Astrocyte of the cerebellum (primary cell): ENCODE measurements around the gene RAI14.
A peak's percentile ranks its signal among the peaks of the same experiment; 100 is the strongest.

Source experiments
- DNase-seq: peaks from one replicate; pipeline ENCODE4 v3.0.0-alpha.2; 2011; ENCODE audit warnings: low read depth
- H3K4me3 ChIP-seq: 2 replicates; pipeline ENCODE4 v1.5.1; 2011; ENCODE audit warnings: mild to moderate bottlenecking, low read depth, low read length, moderate library complexity
- CTCF ChIP-seq: IDR thresholded peaks from 2 replicates; pipeline ENCODE4 v1.5.1; 2012; ENCODE audit warnings: low read length, low read depth, moderate library complexity, mild to moderate bottlenecking; ENCODE audit errors: missing control alignments
- in situ Hi-C: cut with HindIII; loops from 2 replicates; pipeline ENCODE4 v1.10.0; 2017; ENCODE audit warnings: low sequenced_read_pairs

The RAI14 gene

GRCh38 chr5:34802834-34803563, 146.9 kb downstream of the RAI14 start:
- in situ Hi-C loops, result no loop called here
- no peak for DNase-seq
- H3K4me3 ChIP-seq, result no peak overlapping the region
- TF ChIP-seq CTCF, result no peak

DNA sequence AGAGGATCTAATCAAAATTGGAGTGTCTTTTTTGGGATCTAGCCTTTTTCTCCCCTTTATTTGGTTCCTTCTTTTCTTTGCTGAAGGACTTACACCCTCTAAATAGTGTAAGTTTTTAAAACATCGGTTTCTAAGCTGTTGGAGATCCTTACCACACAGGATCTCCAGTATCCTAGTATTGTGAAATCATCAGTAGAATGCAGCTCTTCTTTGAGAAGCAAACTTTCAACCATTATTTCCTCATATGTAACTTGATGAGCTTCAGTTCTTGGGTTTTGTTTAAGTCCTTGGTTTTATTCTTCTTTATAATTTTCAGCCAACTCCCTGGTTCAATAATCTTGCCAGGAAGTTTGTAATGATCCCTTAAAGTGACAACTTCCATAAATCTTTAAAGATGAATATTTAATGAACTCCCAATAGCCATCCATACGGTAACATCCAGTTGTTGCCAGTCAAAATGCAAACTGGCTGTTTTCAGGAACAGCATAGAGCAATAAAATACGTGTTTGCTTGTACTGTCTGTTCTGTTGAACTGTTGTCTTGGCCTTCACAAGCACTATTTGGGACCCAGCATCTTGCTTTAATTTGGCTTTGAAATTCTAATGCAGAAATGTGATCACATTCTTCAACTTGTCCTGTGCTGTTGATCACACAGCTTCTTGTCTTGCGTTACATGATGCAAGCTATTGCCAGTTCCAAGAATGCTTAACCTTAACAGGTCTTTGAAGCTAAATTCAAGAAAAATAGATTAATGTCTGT, 148.0 kb downstream of the RAI14 start:
- H3K4me3 ChIP-seq, result no peak overlapping the region
- TF ChIP-seq CTCF, result no peak
- in situ Hi-C loops, result no loop called here
- no peak for DNase-seq

- in situ Hi-C loops, result no loop called here
- no peak overlapping the region for H3K4me3 ChIP-seq
- no peak for TF ChIP-seq CTCF
- peak; percentile 85 for DNase-seq
These were observed 148.8 kb downstream of the RAI14 start for GRCh38 chr5:34804913-34805312.

DNA sequence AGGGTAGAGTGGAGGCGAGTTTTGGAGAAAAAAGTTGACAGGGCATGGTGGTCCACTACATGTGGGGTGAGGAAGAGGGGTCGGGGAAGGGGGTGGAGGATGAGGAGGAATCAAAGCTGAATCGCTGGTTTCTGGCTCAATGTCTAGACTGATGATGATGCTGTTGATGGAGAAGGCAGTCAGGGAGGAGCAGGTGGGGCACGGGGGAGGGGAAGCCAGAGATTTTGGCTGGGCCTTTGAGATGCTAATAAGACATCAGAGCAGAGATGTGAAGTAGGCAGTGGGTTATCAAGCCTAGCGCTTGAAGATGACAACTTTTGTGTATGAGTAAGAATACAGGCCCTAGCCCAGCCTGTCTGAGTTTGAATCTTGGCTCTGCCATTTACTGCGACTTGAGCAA, 150.4 kb downstream of the RAI14 start:
- in situ Hi-C loops, result no loop called here
- no peak overlapping the region for H3K4me3 ChIP-seq
- no peak for DNase-seq
- no peak for TF ChIP-seq CTCF

DNA sequence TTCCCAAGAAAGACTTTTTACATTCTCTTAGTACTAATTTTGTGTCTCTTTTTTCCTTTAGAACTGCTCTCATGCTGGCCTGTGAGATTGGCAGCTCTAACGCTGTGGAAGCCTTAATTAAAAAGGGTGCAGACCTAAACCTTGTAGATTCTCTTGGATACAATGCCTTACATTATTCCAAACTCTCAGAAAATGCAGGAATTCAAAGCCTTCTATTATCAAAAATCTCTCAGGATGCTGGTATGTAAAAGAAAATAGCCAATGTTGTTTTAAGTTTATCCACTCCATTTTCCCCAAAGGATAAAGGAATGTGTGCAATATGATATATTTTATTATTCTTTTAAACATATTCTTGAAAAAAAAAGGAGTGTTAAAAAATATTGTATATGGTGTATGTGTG, 155.6 kb downstream of the RAI14 start:
- no peak for DNase-seq
- no peak overlapping the region for H3K4me3 ChIP-seq
- TF ChIP-seq CTCF, result no peak
- in situ Hi-C loops, result no loop called here

DNA sequence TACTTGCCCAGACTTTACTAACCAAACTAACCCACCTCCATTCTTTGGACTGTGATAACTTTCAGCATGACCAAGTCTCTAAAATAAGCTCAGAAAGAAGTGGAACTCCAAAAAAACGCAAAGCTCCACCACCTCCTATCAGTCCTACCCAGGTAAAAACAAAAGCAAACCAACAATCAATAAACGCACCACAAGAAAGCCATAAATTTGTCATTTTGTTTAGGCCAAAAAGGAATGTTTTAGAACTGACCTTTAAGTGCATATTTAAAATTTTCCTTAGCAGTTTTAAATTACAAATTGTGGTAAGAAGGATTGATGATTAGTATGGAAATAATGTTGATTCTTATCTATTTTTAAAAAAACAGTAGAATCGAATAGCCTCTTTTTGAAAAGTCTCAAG, 157.4 kb downstream of the RAI14 start:
- H3K4me3 ChIP-seq, result no peak overlapping the region
- DNase-seq, result no peak
- in situ Hi-C loops, result no loop called here
- no peak for TF ChIP-seq CTCF
